Measurements from ENCODE around the gene ANAPC10.
"Not testable (repeated sequence)": the region's sequence is repeated elsewhere in the genome, so short reads cannot be mapped to it uniquely, and the experiment has no call there.

The ANAPC10 gene

DNA sequence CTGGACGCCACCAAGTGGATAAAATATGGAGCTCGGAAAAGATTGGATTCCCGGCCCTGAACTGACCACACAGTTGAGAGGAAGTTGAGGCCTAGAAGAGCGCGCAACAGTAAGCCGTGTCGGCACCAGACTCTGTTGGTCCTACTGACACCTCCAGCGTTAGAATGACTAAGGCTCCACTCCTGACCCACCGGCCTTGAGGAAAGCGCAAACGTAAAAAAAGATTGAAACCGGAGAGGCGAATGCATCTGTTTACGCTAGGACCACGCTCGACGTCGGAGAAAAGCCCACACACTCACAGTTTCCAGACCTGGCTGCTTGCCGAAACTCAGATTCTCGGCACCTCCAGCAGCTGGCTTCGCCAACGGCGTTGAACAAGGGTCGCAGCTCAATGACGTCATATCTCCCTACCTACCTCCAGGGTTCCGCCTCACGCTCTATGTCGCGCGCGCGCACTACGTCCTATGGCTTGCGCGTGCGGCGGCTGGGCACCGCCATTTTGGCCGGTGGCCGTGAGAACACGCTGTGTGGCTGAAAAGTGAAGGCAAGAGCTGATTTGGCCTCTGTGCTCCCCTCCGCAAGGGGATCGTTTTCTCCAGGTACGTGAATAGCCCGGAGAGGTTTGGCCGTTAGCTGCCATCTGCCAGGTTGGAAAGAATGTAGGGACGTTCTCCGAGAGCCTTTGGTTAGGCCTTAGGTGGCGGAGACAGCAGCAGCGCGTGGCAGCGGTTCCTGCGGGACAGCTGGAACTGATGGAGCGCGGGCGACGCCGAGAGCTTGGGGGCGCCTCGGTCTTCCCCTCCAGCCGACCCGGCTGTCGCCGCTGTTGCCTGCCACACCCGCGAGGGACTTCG is at the start of gene ANAPC10, which contains the start of gene ABCE1:
ANAPC10 (minus strand) TSS at position 376 of the 854 bp plus-strand sequence. CDS start 2,097 bp downstream, outside the sequence.
ABCE1 (plus strand) TSS at position 491 of the 854 bp plus-strand sequence. CDS start 6,102 bp downstream, outside the sequence.
- peak; percentile 96 for DNase-seq

- not testable (repeated sequence) for DNase-seq
Measured at GRCh38 chr4:145136219-145136618, 38.2 kb upstream of the ANAPC10 start.

DNA sequence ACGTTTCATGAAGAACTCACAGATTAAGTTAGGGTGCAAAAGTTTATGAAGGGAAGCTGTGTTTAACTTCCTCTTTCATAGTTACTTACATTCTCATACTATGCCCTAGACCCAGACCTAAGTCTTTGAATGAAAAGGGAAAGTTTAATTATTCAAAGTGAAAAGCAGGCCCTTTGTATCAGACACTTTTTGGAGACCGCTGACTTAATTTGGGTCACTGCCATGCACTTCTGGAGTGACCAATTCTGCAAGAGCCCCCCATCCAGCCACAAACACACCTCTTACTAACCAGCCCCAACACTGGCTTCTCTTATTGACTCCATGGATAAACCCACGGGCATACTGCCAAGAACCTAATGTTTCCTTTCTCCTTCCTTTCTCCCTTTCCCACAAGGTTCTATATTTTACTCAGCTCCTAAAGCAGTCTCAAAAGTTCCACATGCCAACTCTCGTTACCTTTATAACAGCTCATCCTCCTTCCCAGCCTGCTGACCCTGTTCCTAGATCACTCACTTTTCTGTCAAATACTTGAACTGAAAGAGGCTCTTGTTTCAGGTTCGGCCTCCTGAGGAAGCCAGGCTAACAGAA is 34.6 kb upstream of the ANAPC10 start:
- no peak for DNase-seq

- DNase-seq = no peak
Measured at GRCh38 chr4:145131848-145132247, 33.9 kb upstream of the ANAPC10 start.

- no peak for DNase-seq
Measured at GRCh38 chr4:145130788-145131399, 32.9 kb upstream of the ANAPC10 start.

GRCh38 chr4:145130130-145130529 is 32.1 kb upstream of the ANAPC10 start:
- DNase-seq = no peak

- DNase-seq = no peak
Measured at GRCh38 chr4:145125396-145125795, 27.4 kb upstream of the ANAPC10 start.

- DNase-seq = no peak
Measured at GRCh38 chr4:145108128-145108527, 10.1 kb upstream of the ANAPC10 start.

- no peak for DNase-seq
Measured at GRCh38 chr4:145107126-145107525, 9.1 kb upstream of the ANAPC10 start.

DNA sequence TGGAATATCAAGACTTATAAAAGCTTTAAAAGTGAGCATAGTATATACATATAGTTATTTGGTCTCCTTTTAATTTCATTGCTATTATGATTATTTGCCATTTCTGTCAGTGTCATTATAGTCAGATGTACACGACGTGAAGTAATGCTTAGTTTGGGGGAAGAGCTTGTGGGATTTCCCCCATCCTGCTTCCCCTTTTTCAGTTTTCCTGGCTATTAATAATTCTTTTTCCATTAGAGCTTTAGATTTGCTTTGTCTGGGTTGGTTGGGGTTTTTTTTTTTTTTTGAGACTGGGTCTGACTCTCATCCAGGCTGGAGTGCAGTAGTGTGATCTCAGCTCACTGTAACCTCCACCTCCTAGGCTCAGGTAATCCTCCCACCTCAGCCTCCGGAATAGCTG is 5.5 kb upstream of the ANAPC10 start:
- no peak for DNase-seq

- no peak for DNase-seq
Measured at GRCh38 chr4:145102619-145103018, 4.6 kb upstream of the ANAPC10 start.

GRCh38 chr4:145101091-145101490 is 3.1 kb upstream of the ANAPC10 start:
- no peak for DNase-seq

GRCh38 chr4:145099653-145100052 is 1.7 kb upstream of the ANAPC10 start:
- no peak for DNase-seq

GRCh38 chr4:145098675-145099037 is 660 bp upstream of the ANAPC10 start:
- DNase-seq = no peak

GRCh38 chr4:145097331-145097820 is 620 bp downstream of the ANAPC10 start:
- no peak for DNase-seq

DNA sequence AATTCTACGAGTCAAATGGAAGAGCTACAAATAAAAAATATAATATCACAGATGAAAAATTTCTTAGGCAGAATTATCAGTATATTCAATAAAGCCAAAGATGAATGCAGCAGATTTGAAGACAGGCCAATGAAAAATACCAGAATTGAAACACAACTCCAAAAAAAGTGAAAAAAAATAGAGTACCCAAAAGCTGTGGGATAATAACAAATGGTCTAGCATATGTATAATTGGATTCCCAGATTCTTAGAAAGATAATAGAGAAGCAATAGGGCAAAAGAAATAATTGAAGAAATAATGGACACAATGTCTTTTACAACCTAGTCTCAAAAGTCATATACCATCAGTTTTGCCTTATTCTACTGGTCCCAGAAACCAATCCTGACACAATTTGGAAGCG is 4.4 kb downstream of the ANAPC10 start:
- DNase-seq = no peak

GRCh38 chr4:145090380-145090779 is 7.6 kb downstream of the ANAPC10 start:
- DNase-seq = no peak

DNA sequence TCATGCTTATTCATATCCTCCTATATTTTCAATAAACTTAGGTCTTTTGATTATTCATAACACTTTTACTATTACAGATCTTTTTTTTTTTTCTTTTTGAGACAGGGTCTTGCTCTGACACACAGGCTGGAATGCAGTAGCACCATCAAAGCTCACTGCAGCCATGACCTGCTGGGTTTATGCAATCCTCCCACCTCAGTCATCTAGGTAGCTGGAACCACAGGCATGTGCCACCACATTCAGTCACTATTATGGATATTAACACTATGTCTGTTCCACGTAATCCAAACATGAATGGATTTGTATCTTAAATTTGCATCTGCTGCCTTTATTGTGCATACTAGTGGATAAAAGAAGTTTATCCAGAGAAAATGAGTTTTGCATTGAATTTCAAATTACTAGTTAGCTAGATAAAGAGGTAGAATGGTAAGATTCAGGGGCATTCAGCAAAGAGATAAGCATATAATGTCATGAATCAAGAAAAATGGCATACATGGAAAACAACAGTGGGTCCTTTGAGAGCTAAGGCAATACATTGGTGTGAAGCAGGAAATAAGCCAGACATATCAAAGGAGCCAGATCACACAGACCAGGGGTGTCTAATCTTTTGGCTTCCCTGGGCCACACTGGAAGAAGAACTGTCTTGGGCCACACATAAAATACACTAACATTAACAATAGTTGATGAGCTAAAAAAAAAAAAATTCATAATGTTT is 13.9 kb downstream of the ANAPC10 start:
- DNase-seq = no peak

DNA sequence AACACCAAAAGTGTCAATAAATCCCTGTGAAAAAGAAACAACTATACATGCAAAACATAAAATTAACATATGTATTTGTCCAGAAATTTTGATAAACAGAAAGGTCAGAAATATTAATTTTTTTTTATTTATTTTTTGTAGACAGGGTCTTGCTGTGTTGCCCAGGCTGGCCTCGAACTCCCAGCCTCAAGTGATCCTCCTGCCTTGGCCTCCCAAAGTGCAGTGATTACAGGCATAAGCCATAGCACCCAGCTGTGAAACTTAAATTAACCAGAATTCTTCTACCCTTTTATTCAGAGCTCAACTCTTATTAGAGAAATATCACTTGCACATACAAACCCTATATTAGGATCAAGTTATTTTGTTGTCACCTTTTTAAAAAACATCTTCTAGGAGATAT is 16.2 kb downstream of the ANAPC10 start:
- DNase-seq = no peak

- DNase-seq = no peak
Measured at GRCh38 chr4:145076469-145076855, 21.5 kb downstream of the ANAPC10 start.

DNA sequence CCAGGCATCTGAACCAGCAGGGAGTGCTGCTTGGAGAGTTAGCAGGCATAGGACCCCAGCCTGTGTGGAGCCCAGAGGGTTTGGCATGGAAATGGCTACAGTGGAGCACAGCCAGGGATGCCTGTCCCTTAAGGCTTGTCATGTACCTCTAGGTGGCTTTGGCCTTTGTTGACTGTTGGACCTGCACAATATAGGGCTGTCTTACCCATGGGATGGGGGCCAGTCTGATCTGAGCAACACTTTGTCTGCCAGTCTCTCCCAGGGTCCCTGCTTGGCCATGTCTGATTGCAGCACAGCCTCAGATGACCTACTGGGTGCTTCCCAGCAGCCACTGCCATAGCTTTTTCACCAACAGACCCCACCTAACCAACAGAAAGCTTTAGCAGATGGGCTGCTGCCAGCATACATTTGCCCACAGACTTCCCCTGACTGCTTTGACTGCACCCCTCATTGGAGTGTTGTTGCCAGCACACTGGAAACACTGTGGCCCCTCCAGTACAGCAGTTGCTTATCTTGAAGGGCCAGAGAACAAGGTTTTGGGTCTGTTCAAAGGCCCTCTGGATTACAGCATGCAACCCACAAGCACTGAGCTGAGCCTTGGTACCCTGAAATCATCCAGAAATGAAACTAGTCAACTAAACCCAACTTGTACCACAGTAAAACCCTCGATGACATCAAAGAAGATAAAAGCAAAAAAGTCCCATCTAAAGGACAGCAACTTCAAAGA is 22.1 kb downstream of the ANAPC10 start:
- DNase-seq = no peak

DNA sequence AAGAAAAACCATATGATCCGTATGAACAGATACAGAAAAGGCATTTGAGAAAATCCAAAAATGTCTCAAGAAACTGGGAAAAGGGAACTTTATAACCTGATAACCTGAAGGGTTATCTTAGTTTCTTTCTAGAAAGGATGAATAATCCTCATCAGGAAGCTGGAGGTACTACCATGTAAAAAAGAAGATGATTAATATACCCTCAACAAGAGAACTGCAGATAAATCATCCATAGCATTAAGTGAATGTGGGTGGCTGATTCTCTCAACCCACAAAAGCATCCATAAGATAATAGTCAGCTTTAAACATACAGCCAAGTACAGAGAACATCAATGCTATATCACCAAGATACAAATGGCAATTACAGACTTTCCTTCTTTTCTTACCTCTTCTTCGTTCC is 26.4 kb downstream of the ANAPC10 start:
- DNase-seq = no peak
